SU-DHL-6 (cell line): ENCODE results near the gene ST7L.

ENCODE experiments used
- H2AFZ ChIP-seq: fragments of 200-600 bp; sonication (generic); 2 replicates; pipeline ENCODE4 v1.6.1; 2014; ENCODE audit warnings: low read depth, mild to moderate bottlenecking, moderate library complexity, mixed read lengths, antibody characterized with exemption, low read length; ENCODE audit not compliant: severe bottlenecking
- H3F3A ChIP-seq: fragments of 200-600 bp; shearing (Covaris generic); 2 replicates; pipeline ENCODE4 v1.6.0; 2016; ENCODE audit warnings: antibody characterized with exemption, mild to moderate bottlenecking; ENCODE audit not compliant: insufficient read depth
- H3K27ac ChIP-seq: fragments of 200-600 bp; sonication (generic); 2 replicates; pipeline ENCODE4 v1.5.1; 2016; ENCODE audit warnings: low read depth, mild to moderate bottlenecking, low read length, moderate library complexity, mixed read lengths
- H3K27me3 ChIP-seq: fragments of 200-600 bp; sonication (generic), shearing (Covaris generic); 2 replicates; pipeline ENCODE4 v1.6.0; 2014; ENCODE audit warnings: mild to moderate bottlenecking, low read length
- H3K36me3 ChIP-seq: fragments of 200-600 bp; sonication (generic); 2 replicates; pipeline ENCODE4 v1.6.1; 2014; ENCODE audit warnings: mild to moderate bottlenecking, low read length, mixed read lengths
- H3K4me2 ChIP-seq: fragments of 300-600, 200-600 bp; shearing (Covaris generic), sonication (generic); 2 replicates; pipeline ENCODE4 v1.6.0; 2014; ENCODE audit warnings: low read length, low read depth, mild to moderate bottlenecking; ENCODE audit not compliant: poor library complexity, severe bottlenecking
- H3K4me3 ChIP-seq: fragments of 200-600 bp; sonication (generic); 2 replicates; pipeline ENCODE4 v1.5.1; 2014; ENCODE audit warnings: antibody characterized with exemption, low read length, mild to moderate bottlenecking, mixed read lengths; ENCODE audit not compliant: insufficient read depth, poor library complexity, severe bottlenecking
- H3K79me2 ChIP-seq: fragments of 200-600 bp; sonication (generic); 2 replicates; pipeline ENCODE4 v1.6.1; 2014; ENCODE audit warnings: mild to moderate bottlenecking, low read length, moderate library complexity; ENCODE audit not compliant: insufficient read depth
- H3K9ac ChIP-seq: fragments of 200-600 bp; sonication (generic); 2 replicates; pipeline ENCODE4 v1.7.0; 2014; ENCODE audit warnings: mild to moderate bottlenecking, low read length
- H3K9me2 ChIP-seq: fragments of 200-600 bp; sonication (generic); replicated peaks from 2 replicates; pipeline ENCODE4 v1.6.1; 2014; ENCODE audit warnings: low read length; ENCODE audit not compliant: insufficient read depth
- H3K9me3 ChIP-seq: fragments of 200-600 bp; sonication (generic); 2 replicates; pipeline ENCODE4 v1.6.1; 2014; ENCODE audit warnings: low read length, mixed read lengths; ENCODE audit not compliant: insufficient read depth
- H4K20me1 ChIP-seq: fragments of 200-600 bp; sonication (generic); 2 replicates; pipeline ENCODE4 v1.6.1; 2014; ENCODE audit warnings: low read depth, mild to moderate bottlenecking, antibody characterized with exemption, low read length, moderate library complexity, mixed read lengths
- EZH2phosphoT487 ChIP-seq: fragments of 200-600 bp; sonication (generic), shearing (Covaris generic); conservative IDR thresholded peaks from 2 replicates; pipeline ENCODE4 v1.6.1; 2018; ENCODE audit warnings: mild to moderate bottlenecking, antibody characterized with exemption, low read length, moderate library complexity, mixed read lengths
- TF ChIP-seq, protein P1 (sequence below): fragments of 200-600 bp; sonication (generic); IDR thresholded peaks from one replicate; pipeline ENCODE4 v1.5.1; 2017; ENCODE audit warnings: antibody characterized with exemption, mild to moderate bottlenecking, low read length, moderate library complexity; ENCODE audit not compliant: insufficient read depth, poor library complexity, severe bottlenecking

ST7L gene

DNA sequence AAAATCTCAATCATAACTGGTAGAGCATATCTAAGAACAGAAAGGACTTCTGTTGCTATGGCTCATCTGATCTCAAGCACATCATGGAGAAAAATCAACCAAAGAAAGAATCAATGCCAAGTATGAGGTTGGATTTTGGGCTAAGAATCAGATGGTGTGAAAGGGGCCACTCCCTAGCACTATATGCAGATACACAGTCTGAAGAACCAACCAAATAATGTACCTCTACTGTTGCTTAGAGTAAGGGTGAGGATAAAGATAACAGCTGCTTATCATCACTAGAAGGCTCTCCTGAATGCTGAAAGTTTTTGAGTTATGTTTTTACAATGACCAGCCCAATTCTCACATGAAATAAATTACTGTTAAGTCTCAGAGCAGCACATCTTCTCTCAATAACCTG lies 35.6 kb downstream of the ST7L start:
- Histone ChIP-seq H3K36me3 (no peaks in the 10 kb centered on the region), H2AFZ (no peak overlapping the region), H3K27ac (no peak overlapping the region), H3K9me2 (no peaks in the 10 kb centered on the region), H3K4me2 (no peak overlapping the region), H3K79me2 (no peaks in the 10 kb centered on the region), H3K9me3 (no peaks in the 10 kb centered on the region), H4K20me1 (no peaks in the 10 kb centered on the region), H3K9ac (no peak overlapping the region), H3K4me3 (no peak overlapping the region), H3F3A (no peaks in the 10 kb centered on the region), H3K27me3 (no peaks in the 10 kb centered on the region)
- TF ChIP-seq, protein P1, sequence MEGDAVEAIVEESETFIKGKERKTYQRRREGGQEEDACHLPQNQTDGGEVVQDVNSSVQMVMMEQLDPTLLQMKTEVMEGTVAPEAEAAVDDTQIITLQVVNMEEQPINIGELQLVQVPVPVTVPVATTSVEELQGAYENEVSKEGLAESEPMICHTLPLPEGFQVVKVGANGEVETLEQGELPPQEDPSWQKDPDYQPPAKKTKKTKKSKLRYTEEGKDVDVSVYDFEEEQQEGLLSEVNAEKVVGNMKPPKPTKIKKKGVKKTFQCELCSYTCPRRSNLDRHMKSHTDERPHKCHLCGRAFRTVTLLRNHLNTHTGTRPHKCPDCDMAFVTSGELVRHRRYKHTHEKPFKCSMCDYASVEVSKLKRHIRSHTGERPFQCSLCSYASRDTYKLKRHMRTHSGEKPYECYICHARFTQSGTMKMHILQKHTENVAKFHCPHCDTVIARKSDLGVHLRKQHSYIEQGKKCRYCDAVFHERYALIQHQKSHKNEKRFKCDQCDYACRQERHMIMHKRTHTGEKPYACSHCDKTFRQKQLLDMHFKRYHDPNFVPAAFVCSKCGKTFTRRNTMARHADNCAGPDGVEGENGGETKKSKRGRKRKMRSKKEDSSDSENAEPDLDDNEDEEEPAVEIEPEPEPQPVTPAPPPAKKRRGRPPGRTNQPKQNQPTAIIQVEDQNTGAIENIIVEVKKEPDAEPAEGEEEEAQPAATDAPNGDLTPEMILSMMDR = no peak
- no peak for TF ChIP-seq EZH2phosphoT487

DNA sequence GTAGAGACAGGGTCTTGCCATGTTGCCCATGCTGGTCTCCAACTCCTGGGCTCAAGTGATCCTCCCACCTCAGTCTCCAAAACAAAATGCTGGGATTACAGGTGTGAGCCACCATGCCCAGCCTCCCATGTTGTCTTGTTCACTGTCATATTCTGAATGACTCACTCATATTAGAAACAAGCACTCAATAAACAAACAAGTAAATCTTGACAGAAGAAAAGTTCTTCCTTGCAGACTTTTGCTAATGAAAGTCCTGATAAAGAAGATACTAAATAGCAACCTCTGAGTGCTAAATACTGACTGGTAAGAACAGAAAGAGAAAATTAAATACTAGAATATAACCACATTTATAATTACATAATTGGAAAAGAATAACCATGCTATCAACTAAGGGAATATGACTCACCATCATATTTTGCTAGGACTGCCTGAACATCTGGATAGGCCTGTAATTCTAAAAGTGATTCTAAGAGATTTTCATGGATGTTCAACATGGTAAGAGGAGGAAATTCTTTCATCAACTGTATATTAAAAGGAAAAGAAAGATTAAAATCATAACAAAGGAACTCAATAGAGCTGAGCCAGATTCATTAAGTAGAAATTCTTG lies 37.3 kb downstream of the ST7L start:
- Histone ChIP-seq H3K36me3 (no peaks in the 10 kb centered on the region), H3K27ac (no peak overlapping the region), H3K4me2 (no peak overlapping the region), H3K9me2 (no peaks in the 10 kb centered on the region), H3F3A (no peaks in the 10 kb centered on the region), H3K9me3 (no peaks in the 10 kb centered on the region), H3K4me3 (no peak overlapping the region), H3K9ac (no peak overlapping the region), H3K79me2 (no peaks in the 10 kb centered on the region), H4K20me1 (no peaks in the 10 kb centered on the region), H2AFZ (no peak overlapping the region), H3K27me3 (no peaks in the 10 kb centered on the region)
- TF ChIP-seq, protein P1 = no peak
- TF ChIP-seq EZH2phosphoT487 = no peak

DNA sequence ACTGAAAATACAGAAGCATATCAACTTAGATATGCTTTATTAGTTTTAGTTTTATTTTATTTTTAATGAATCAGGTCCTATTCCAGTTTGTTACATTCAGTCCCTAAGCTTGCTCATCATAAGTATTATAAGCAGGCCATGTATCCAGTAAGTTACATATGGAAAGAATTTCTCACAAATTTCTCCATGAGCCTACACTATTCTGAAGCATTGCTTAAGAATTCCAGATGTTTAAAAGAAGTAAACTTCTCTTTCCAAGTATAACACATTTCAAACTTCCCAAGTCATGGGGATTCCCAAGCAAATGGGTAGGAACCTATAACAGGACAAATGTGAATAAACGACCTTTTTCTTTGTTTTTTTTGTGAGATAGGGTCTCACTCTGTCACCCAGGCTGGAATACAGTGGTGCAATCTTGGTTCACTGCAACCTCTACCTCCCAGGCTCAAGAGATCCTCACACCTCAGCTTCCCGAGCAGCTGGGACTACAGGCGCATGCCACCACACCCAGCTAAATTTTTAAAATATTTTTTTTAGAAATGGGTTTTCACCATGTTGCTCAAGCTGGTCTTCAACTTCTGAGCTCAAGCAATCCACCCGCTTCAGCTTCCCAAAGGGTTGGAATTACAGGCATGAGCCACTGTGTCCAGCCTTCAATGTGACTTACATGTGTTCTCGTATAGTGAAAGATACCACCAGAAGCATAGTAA lies 39.0 kb downstream of the ST7L start:
- no peaks in the 10 kb centered on the region for H3K9me3 ChIP-seq
- H3K27me3 ChIP-seq = no peaks in the 10 kb centered on the region
- H3F3A ChIP-seq = no peaks in the 10 kb centered on the region
- no peaks in the 10 kb centered on the region for H3K79me2 ChIP-seq
- TF ChIP-seq, protein P1 = no peak
- TF ChIP-seq EZH2phosphoT487 = no peak
- no peaks in the 10 kb centered on the region for H3K9me2 ChIP-seq
- no peak overlapping the region for H3K4me2 ChIP-seq
- no peak overlapping the region for H3K4me3 ChIP-seq
- no peak overlapping the region for H3K27ac ChIP-seq
- H2AFZ ChIP-seq = no peak overlapping the region
- H4K20me1 ChIP-seq = no peaks in the 10 kb centered on the region
- H3K9ac ChIP-seq = no peak overlapping the region
- no peaks in the 10 kb centered on the region for H3K36me3 ChIP-seq
